NOMO-1 (cell line): ENCODE data around the gene CRYGS.
A peak's percentile ranks its signal among the peaks of the same experiment; 100 is the strongest.
"Not testable (repeated sequence)": the region's sequence is repeated elsewhere in the genome, so short reads cannot be mapped to it uniquely, and the experiment has no call there.

Experiments
- DNase-seq, 2 experiments: peaks; one replicate each; lab custom pipeline; 2025; ENCODE audit not compliant: unreplicated experiment in 2 of 2; lab: John Stamatoyannopoulos, UW

CRYGS gene

DNA sequence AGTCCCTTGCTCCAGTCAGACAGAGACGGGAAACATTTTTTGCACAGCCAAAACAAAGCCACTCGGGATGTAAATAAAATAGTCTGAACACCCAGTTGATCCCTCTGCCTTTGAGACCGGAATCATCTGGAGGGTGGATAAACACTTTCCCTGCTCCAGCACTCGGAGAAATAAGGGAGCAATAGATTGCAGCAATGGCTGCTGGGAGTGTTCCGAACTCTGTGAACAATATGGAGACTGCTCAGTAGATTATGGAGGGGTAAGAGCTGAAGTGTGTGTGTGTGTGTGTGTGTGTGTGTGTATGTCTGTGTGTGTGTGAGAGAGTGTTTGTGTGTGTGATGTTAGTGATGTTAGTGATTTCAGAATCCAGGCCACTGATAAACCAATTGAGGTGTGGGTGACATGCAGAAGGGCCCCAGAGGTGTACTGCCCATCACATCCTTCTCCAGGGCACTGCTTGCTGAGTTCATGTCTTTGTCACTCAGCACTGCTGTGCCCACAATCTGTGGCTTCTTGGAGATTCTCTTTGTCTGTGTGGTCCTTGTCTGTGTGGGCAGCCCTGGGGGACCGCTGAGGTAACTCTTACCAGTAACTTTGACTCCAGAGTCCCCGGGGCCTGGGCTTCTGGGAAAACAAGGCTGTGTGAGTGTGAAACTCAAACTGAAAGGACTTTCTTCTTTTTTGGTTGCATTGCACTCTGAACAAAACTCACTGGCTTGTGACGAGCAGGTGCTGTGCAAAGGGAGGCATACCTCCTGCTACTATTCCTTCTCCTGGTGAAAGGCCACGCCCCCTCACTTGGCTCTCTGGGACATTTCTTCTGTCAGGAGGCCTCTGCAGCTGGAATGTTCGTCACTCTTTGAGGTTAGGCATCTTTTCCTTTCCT lies 23.0 kb downstream of the CRYGS start:
- DNase-seq = no peak

DNA sequence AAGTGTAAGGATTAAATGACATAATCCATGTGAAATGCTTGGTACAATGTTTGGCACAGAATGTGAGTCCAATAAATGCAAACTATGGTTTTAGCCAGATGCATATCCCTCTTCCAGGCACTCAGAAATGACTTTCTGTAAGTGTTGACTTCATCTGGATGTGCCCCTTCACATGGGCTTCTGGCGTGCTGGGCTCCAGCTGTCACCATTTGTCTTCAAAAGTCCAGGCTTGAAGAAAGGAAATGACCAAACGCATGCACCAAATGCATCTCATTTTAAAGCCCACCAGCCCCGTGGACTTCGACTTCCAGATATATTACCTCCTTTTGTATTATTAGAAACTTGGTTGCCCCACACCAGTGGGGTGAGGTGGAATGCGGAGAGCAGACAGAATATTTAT lies 23.7 kb downstream of the CRYGS start:
- DNase-seq = no peak

DNA sequence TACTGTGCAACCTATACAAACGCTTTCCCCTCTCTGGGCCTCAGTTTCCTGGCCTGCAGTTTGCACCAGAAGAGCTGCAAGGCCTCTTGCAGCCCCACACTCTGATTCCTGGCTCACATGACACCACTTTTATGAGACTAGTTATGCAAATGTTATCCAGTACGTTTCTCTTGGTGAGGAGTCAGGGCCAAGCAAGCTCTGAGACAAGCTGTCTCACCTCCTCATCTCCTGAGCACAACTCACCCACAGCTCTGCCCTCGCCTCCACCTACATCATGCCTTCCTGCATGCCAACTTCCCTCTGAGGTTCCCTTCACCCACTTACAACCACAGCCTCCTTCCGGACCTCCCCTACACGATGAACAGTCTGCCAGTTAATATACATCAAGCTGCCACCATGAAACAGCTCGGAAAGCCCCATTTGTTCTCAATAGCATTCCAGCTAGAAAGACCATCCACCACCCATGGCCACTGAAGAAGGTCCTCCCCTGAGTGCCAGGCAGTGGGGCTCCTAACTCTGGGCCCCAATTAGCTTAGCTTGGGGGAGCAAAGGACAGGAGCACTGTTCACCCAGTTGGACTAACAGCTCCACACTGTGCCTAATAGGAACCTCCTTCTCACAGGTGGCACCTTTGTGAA lies 25.0 kb downstream of the CRYGS start:
- peak; percentile 34 to 40 for DNase-seq

DNA sequence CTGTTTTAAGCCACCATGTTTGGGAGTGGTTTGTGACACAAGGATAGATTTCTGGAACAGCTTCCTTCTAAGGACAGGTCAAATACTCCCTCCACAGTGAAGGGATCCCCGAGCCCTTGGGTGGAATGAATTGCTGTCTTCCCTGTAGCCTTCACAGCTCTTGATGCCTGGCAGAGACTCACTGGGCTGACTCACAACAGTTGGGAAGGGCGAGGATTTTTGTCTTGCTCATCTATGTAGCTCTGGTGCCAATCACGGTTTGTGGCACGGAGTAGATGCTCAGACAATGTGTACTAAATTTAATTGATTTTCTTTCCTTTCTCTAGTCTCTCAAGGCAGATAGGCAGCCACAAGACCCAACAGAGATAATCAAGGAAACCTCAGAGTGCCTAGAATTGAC lies 27.0 kb downstream of the CRYGS start:
- DNase-seq = no peak

DNA sequence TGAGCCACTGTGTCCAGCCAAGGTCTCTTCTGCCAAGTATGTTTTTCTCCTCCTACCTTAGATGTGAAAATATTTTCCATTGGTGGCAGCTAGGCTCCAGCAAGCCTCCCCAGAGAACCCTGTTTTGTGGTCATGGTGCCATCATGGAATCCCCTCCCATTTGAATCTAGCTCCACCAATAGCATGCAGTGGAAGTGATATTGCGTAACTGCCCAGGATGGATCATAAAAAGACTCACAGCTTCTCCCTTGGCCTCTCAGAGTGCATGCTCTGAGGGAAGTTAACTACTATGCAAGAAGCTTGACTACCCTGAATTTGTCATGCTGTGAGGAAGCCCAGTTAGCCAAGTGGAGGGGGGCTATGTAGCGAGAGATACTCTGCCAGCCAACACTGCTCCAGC lies 27.5 kb downstream of the CRYGS start:
- no peak for DNase-seq

DNA sequence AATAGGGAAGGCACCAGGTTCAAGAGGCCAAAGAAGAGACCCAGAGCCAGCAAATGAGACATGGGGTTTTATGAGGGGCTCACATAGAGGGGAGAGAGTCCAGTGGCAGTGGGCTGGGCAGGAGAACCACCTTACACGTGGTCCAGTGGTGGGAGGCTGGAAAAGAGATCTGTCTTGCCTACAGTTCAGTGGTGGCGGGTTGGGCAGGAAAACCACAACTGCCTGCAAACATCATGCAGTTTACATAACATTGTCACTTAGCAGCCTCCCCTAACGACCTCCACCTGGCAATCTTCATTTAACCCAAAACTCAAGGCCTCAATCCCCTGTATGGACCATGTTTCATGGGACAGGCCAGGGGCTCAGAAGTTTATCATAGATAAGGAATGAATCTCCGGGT lies 29.1 kb downstream of the CRYGS start:
- peak; percentile 61 to 77 for DNase-seq

DNA sequence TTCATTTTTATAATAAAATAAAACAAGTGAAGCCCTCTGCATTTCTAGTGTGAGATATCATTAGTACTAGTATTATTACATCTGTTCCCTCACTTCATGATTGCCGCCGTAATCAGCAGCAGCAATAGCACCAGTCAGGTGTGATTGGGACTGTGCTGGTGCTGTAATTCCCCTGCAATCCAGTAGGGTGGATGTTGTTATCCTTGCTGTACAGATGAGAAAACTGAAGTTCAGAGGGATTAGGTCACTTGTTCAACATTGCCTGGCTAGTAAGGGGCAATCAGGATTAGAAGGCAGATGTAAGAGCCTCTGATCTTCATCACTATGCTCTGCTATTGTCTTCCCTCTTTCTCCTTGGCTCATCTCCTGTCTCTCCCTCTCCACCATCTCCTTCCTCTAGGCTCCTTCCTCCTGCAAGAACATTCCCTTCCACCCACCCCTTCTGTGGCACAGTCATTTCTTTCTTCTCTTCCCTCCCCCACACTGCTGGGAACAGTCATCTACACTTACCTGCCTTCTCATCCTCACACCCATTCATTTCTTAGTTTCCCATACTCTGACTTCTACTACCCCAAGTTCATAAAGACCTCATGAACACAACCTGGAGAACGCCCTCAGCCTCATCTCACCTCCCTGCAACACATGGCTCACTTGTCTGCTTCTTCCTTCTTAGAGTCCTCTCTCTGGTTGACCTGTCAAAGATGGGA lies 29.7 kb downstream of the CRYGS start:
- DNase-seq = peak in 1 of 2 experiments; percentile 20

DNA sequence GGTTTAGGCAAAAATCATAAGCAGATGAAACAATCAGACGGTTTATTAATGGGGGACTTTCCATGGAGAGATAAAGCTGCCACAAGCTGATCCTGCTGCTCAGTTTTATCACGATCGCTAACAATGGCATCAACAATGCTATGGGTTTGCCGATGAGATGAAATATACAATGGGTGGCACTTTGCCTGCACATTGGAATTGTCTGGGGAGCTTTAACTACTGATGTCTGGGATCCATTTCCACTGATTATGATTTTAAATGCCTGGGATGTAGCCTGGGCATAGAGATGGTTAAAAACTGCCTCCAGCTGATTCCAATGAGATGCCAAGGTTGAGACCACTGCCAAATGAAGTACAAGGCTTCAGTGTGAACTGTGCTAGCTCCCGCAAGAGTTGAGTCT lies 30.8 kb downstream of the CRYGS start:
- DNase-seq = no peak

DNA sequence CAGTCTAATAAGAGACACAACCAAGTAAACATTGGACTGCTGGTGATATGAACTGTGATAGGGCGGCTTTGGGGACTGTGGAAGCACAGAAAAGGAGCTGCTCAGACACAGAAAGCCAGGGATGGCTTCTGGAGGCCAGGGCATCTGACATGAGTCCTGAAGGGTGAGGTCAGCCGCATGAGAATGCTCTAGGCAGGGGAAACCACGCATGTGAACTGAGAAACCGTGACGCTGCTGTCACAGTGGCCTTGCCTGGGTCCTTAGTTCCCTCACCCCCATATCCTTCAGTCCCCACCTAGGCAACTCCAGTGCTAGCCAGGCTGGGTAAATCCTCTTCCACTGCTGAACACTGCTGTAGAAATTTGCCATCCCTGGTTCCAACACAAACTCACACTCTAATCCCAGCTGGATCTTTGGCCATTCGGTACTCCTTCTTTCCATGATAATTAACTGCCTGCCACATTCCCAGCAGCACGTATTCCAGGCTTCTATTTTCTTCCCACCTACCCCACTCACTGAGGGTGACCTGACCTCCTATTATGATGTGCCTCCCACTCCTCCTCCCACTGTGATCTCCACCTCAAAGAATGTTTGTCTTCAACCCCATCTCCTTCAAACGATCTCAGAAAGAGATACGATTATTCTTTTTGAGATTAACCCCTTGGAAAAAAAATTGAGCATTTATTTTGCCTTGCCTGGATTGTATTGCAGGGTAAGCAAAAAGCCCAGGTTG lies 31.4 kb downstream of the CRYGS start:
- DNase-seq = no peak

DNA sequence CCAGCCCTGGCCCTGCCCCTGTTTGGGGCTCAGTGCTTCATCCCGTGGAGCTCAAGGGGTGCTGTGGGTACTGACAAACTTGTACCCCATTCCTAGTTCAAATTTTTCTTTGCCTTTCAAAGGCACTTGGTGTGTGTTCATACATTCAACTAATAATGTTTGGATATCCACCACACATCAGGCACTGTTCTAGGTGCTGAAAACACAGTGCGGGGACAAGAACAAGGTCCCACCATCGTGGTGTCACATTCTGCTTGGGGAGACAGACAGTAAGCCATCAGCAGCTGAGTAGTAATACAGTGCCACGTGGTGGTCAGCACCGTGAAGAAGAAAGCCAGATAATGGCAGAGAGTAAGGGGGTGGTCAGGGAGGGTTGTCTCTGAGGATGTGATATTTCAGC lies 32.5 kb downstream of the CRYGS start:
- DNase-seq = no peak

DNA sequence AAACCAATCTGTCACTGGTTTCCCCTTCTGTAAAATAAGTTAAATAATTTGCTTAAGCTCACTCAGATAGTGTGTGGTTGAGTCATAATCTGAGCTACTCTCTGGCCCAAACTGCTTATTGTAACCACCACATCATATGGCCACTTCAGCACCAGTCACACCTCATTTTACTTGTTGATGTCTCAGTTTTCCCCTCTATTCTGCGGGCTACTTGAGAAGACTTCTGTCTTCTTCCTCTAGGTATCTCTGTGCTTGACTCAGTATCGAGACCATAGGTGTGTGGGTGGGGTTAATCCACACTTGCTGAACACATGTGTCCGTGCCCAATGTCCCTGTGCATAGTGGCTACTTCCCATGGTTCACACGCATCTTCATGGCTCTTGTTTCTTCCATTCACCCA lies 32.9 kb downstream of the CRYGS start:
- no peak for DNase-seq

DNA sequence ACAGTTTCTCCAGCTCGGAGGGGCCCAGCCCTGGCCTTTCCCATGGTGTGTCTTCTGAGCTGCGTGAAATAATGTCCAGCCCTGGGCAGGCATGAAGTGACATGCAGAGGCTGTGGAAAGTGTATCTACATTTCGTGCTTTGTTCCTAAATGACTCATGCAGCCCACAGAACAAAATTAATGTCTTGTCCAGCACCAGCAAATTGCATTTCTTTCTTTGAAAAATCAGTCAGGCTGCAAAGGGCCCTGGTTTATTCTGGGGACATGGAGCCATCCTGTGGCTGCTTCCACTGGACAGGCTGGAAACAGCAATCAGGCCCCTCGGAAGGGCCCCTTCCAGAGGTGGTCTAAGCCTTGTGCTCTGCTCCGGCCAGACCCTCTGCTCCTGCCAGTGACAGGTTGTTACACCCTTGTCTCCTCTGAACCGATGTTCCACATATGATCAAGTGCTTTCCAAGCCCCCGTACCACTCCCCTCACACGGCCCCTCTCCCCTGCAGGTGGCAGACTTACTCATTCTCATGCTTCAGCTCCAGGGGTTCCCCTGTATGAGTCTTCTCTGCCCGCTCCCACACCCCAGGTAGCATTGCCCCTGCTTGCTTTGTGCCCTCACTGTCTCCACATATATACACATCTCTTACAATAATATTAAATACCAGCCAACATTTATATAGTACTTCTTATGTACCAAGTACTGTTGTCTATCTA lies 33.7 kb downstream of the CRYGS start:
- DNase-seq = no peak

DNA sequence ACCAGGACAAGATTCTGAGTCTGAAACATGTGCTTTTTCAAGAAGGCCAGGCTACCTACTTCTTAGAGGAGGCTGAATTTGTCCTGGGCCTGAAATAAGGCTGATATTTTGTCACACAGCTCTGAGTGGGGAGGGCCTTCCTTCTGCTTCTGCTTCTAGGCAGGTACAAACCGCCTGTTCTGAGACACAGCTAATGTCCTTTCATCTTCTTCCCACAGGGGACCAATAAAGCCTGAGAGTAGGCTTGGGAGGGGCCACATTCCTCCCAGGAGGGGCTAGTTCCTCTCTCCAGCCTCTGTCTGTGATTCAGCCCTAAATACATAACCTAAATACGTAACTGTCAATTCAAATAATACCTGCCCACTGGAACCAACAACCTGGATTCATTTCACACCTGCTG lies 34.8 kb downstream of the CRYGS start:
- peak; percentile 50 to 60 for DNase-seq

DNA sequence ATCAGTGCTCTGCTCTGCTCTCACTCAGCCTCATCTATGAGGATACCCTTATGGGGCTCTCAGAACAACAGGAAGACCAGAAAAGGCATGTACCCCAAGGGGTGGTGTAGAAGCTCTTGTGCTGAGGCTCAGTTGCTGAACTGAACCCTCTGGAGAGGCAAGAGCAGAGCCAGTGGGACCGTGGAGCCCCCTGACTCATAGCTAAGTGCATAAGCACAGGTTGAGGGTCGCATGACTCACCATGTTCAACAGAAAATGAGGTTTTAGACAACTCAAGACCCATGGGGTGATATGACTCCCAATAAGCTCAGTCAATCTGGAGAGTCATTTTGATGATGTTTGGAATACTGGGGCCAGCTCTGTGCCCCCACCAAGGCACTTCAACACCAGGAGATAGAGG lies 37.3 kb downstream of the CRYGS start:
- DNase-seq = no peak

DNA sequence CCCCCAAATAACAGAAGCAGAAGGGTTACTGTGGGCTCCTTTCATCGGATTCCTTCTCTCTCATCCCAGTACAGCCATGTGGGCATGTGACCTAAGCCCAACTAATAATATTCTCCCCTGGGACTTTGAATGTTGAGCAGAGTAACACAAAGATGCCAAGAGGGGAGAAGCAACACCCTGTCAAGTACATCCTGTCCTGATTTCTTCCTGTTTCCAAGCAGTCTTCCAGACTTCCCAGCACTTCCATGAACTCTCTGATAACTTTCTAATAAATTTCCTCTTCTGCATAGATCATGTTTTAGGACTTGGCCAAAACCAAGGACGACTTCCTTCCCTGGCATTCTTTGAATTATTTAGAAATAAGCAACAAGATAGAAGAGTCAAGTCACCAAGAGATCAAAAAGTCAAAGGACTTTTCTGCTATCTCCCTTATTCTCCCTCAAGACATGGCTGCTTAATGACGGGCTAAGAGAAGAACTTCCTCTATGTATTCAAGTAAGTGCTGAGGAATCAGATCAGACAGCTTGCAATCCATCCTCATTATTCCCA lies 37.9 kb downstream of the CRYGS start:
- no peak for DNase-seq

DNA sequence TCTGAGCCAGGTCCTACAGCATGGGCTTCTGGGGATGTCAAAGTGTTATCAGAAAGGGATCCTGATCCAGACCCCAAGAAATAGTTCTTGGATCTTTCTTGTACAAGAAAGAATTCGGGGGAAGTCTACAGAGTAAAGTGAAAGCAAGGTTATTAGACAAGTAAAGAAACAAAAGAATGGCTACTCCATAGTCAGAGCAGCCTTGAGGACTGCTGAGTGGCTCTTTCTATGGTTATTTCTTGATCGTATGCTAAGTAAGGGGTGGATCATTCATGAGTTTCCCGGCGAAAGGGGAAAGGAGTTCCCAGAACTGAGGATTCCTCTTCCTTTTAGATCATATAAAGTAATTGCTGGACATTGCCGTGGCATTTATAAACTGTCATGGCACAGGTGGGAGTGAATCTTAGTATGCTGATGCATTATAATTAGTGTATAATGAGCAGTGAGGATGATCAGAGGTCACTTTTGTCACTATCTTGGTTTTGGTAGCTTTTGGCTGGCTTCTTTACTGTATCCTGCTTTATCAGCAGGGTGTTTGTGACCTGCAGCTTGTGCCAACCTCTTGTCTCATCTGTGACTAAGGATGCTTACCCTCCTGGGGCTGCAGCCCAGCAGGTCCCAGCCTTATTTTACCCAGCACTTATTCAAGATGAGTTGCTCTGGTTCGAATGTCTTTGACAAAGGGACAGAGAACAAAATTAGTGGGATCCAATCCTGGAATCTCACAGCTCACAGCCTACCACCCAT lies 41.0 kb downstream of the CRYGS start:
- DNase-seq = no peak

DNA sequence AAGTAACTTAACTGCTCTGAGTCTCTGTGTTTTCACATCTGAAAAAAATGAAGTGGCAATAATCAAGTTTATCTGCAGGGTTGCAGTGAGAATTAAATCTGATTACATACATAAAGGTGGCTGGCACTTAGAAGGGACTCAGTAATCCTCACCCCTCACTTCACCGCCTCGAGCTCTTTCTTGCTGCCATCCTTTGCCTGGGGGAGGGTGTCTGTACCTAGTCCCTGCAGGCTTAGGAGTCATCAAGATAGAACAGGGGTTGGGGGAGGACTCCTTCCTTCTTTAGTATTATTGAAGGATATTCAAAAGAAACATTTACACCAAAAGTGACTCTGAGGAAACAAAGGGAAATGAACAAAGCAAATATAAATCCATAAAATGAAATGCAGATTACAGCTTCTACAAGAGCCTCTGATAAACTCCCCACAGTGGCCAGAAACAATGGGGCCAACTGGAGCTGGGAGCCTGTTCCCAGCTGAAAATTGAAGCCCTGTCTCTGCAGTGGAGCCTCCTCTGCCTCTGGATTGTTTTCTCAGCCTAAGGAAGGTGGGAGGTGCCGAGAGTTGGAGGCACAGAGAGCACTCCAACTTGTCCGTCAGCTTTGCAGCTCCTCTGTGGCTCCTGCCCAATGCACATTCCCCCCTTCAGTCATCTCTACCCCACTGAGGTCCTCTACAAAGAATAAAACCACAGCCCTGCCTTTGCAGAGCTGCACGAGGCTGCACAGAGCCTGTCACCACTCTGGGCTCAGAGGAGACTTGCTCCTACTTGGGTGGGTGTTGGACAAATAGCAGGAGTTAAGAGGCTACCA lies 41.8 kb downstream of the CRYGS start:
- DNase-seq = no peak

DNA sequence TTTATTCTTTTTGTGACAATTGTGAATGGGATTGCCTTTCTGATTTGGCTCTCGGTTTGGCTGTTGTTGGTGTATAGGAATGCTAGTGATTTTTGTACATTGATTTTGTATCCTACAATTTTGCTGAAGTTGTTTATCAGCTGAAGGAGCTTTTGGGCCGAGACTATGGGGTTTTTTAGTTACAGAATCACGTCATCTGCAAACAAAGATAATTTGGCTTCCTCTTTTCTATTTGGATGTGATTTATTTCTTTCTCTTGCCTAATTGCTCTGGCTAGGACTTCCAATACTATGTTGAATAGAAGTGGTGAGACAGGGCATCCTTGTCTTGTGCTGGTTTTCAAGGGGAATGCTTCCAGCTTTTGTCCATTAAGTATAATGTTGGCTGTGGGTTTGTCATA lies 44.2 kb downstream of the CRYGS start:
- DNase-seq = peak in 1 of 2 experiments; percentile 22

DNA sequence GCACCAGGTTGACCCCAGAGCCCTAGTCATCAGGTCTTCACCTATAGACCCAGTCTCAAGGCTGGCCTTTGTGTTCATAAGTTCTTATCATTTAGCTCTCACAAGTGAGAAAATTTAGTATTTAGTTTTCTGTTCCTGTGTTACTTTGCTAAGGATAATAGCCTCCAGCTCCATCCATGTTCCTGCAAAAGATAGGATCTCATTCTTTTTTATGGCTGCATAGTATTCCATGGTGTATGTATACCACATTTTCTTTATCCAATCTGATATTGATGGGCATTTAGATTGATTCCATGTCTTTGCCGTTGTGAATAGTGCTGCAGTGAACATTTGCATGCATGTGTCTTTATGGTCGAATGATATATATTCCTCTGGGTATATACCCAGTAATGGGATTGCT lies 46.2 kb downstream of the CRYGS start:
- not testable (repeated sequence) for DNase-seq
